Uterus (tissue), 2 donors: ENCODE results near the gene NR2E3.

Experiments used
- CTCF ChIP-seq, 4 experiments: fragments of 200-600 bp in 2 of 4; fragments of 450-650 bp in 2 of 4; sonication (generic) in 2 of 4; IDR thresholded peaks; one replicate each; pipeline ENCODE4 v1.5.1; 2016 to 2019; ENCODE audit warnings: antibody characterized with exemption in 4 of 4, mild to moderate bottlenecking in 2 of 4, moderate library complexity in 1 of 4
- POLR2A ChIP-seq, 2 donors: fragments of 450-650 bp; IDR thresholded peaks; one replicate each; pipeline ENCODE4 v1.6.1; 2016; ENCODE audit warnings: antibody characterized with exemption in 2 of 2, mild to moderate bottlenecking in 1 of 2, moderate library complexity in 1 of 2

- no peak for TF ChIP-seq CTCF (IDR thresholded peaks at IDR 0.05)
- no peak for TF ChIP-seq POLR2A (IDR thresholded peaks at IDR 0.05)
These were observed 25.6 kb upstream of the NR2E3 start for GRCh38 chr15:71784719-71785118.
